Measurements from ENCODE around the gene CELF2. TPM values are rescaled to one million over a fixed set of nuclear protein-coding genes. Genes with fewer than 3 reads are reported as not detected.

CELF2 gene
- total RNA-seq, 2 experiments from 2014 or later: 197 to 205 TPM

DNA sequence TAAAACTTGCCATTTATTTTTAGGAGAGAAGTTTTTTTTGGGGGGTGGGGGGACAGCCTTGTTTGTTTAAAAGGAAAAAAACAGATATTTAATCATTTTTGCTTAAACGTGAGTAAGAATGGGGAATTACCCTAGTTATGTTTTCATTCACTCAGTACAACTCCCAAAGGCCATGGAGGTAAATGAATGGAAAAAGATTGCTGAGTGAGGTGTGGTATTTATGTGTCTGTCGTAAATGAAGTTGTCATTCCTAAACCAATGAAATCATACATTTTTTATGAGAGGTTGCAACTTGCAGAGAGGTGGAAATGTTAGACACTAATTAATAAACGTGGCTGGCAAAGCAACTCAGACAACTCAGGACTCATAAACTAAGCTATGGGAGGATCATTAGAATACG is 218.1 kb downstream of the CELF2 start:
- peak overlapping the region; percentile 51 for H3K4me3 Mint-ChIP-seq
- DNase-seq (no peak), ATAC-seq (ENCODE audit: poor library complexity) (peak; percentile 21)
- Histone ChIP-seq H3K4me3 (ENCODE audit: low read length) (no peak overlapping the region), H3K36me3 (ENCODE audit: insufficient read depth, low read length) (peaks cover 60% of the 10 kb centered on the region), H3K27me3 (ENCODE audit: control insufficient read depth in 1 of 2, insufficient read depth in 2 of 2, low read length in 2 of 2) (no peaks in the 10 kb centered on the region), H3K4me1 (ENCODE audit: insufficient read depth, low read length) (peaks cover 61% of the 10 kb centered on the region), H3K27ac (ENCODE audit: low read depth in 1 of 2, low read length in 2 of 2) (peak overlapping the region; percentile 26 to 36), H3K9me3 (ENCODE audit: control insufficient read depth in 1 of 2, insufficient read depth in 1 of 2, low read length in 2 of 2) (no peaks in the 10 kb centered on the region)
- H3K9me3 Mint-ChIP-seq: no peaks in the 10 kb centered on the region
- H3K4me1 Mint-ChIP-seq (ENCODE audit: low read depth): peaks cover 73% of the 10 kb centered on the region
- intact Hi-C loops (cut with DNase I, micrococcal nuclease): loop anchor here in 1 of 2 experiments (1.0 to 2.0 kb wide), 2 partner anchors 9 to 57 kb away; no protein-coding TSS in a partner anchor
- no peak overlapping the region for H3K27ac Mint-ChIP-seq
- no peaks in the 10 kb centered on the region for H3K27me3 Mint-ChIP-seq
- ChIA-PET CTCF (interaction anchor here (0.9 to 2.8 kb wide), 6 partner anchors 10 to 122 kb away, joined by 3 to 14 read pairs (median 6); no protein-coding TSS in a partner anchor), POLR2A (interaction anchor here (0.9 to 4.3 kb wide), 13 partner anchors 7 to 90 kb away, joined by 3 to 27 read pairs (median 5); no protein-coding TSS in a partner anchor)
- peaks cover 91% of the 10 kb centered on the region for H3K36me3 Mint-ChIP-seq (ENCODE audit: low read depth)
- TF ChIP-seq, protein P1, sequence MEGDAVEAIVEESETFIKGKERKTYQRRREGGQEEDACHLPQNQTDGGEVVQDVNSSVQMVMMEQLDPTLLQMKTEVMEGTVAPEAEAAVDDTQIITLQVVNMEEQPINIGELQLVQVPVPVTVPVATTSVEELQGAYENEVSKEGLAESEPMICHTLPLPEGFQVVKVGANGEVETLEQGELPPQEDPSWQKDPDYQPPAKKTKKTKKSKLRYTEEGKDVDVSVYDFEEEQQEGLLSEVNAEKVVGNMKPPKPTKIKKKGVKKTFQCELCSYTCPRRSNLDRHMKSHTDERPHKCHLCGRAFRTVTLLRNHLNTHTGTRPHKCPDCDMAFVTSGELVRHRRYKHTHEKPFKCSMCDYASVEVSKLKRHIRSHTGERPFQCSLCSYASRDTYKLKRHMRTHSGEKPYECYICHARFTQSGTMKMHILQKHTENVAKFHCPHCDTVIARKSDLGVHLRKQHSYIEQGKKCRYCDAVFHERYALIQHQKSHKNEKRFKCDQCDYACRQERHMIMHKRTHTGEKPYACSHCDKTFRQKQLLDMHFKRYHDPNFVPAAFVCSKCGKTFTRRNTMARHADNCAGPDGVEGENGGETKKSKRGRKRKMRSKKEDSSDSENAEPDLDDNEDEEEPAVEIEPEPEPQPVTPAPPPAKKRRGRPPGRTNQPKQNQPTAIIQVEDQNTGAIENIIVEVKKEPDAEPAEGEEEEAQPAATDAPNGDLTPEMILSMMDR (IDR thresholded peaks at IDR 0.05): no peak

GRCh38 chr10:11236234-11236633 is 218.6 kb downstream of the CELF2 start:
- peak; percentile 76 for ATAC-seq (ENCODE audit: poor library complexity)
- H3K27me3 ChIP-seq (ENCODE audit: control insufficient read depth in 1 of 2, insufficient read depth in 2 of 2, low read length in 2 of 2): no peaks in the 10 kb centered on the region
- no peaks in the 10 kb centered on the region for H3K9me3 ChIP-seq (ENCODE audit: control insufficient read depth in 1 of 2, insufficient read depth in 1 of 2, low read length in 2 of 2)
- TF ChIP-seq, protein P1 (IDR thresholded peaks at IDR 0.05): no peak
- Mint-ChIP-seq H3K27ac (no peak overlapping the region), H3K4me1 (ENCODE audit: low read depth) (peaks cover 68% of the 10 kb centered on the region), H3K9me3 (no peaks in the 10 kb centered on the region), H3K4me3 (peak overlapping the region; percentile 51), H3K27me3 (no peaks in the 10 kb centered on the region), H3K36me3 (ENCODE audit: low read depth) (peaks cover 90% of the 10 kb centered on the region)
- peak in 5 of 14 experiments; percentile 23 to 71 (median 61) for DNase-seq
- intact Hi-C loops (cut with DNase I, micrococcal nuclease): loop anchor here in 1 of 2 experiments (1.0 to 2.0 kb wide), 2 partner anchors 10 to 57 kb away; no protein-coding TSS in a partner anchor
- H3K4me1 ChIP-seq (ENCODE audit: insufficient read depth, low read length): peaks cover 63% of the 10 kb centered on the region
- H3K36me3 ChIP-seq (ENCODE audit: insufficient read depth, low read length): peaks cover 59% of the 10 kb centered on the region
- CTCF ChIA-PET: interaction anchor here (0.9 to 2.8 kb wide), 5 partner anchors 10 to 123 kb away, joined by 3 to 14 read pairs (median 6); no protein-coding TSS in a partner anchor
- H3K27ac ChIP-seq (ENCODE audit: low read depth in 1 of 2, low read length in 2 of 2): peak overlapping the region; percentile 43 to 47
- POLR2A ChIA-PET: interaction anchor here (0.7 to 4.3 kb wide), 18 partner anchors 8 to 91 kb away, joined by 3 to 27 read pairs (median 4); no protein-coding TSS in a partner anchor
- H3K4me3 ChIP-seq (ENCODE audit: low read length): no peak overlapping the region

GRCh38 chr10:11237571-11237970 is 219.9 kb downstream of the CELF2 start:
- ATAC-seq (ENCODE audit: poor library complexity) (peak; percentile 21), DNase-seq (peak in 5 of 14 experiments; percentile 35 to 56 (median 46))
- POLR2A ChIA-PET: interaction anchor here (1.1 to 4.3 kb wide), 3 partner anchors 12 to 58 kb away, joined by 3 to 27 read pairs (median 5); no protein-coding TSS in a partner anchor
- Histone ChIP-seq H3K4me1 (ENCODE audit: insufficient read depth, low read length) (peaks cover 70% of the 10 kb centered on the region), H3K36me3 (ENCODE audit: insufficient read depth, low read length) (peaks cover 58% of the 10 kb centered on the region), H3K4me3 (ENCODE audit: low read length) (no peak overlapping the region), H3K27ac (ENCODE audit: low read depth in 1 of 2, low read length in 2 of 2) (peak overlapping the region; percentile 43 to 50), H3K27me3 (ENCODE audit: control insufficient read depth in 1 of 2, insufficient read depth in 2 of 2, low read length in 2 of 2) (no peaks in the 10 kb centered on the region), H3K9me3 (ENCODE audit: control insufficient read depth in 1 of 2, insufficient read depth in 1 of 2, low read length in 2 of 2) (no peaks in the 10 kb centered on the region)
- Mint-ChIP-seq H3K27ac (no peak overlapping the region), H3K36me3 (ENCODE audit: low read depth) (peaks cover 93% of the 10 kb centered on the region), H3K9me3 (no peaks in the 10 kb centered on the region), H3K27me3 (no peaks in the 10 kb centered on the region), H3K4me1 (ENCODE audit: low read depth) (peaks cover 58% of the 10 kb centered on the region), H3K4me3 (peak overlapping the region; percentile 67)
- CTCF ChIA-PET: interaction anchor here (2.8 kb wide), 1 partner anchor 12 kb away, joined by 14 read pairs; no protein-coding TSS in a partner anchor
- TF ChIP-seq, protein P1 (IDR thresholded peaks at IDR 0.05): no peak
- intact Hi-C loops (cut with DNase I, micrococcal nuclease): loop anchor here in 1 of 2 experiments (2.0 kb wide), 1 partner anchor 59 kb away; no protein-coding TSS in a partner anchor
